Right forelimb (tissue), 1 donor: ENCODE results near the gene UPF1.

ENCODE experiments used
- DNase-seq: peaks from one replicate; pipeline ENCODE4 v3.0.0-alpha.2; 2018

The UPF1 gene

GRCh38 chr19:18878058-18878797, 46.5 kb downstream of the UPF1 start:
- no peak for DNase-seq

- no peak for DNase-seq
These were observed 47.3 kb downstream of the UPF1 start for GRCh38 chr19:18878858-18879578.

- no peak for DNase-seq
These were observed 48.0 kb downstream of the UPF1 start for GRCh38 chr19:18879579-18880373.

- no peak for DNase-seq
These were observed 49.7 kb downstream of the UPF1 start for GRCh38 chr19:18881491-18881890.

GRCh38 chr19:18883526-18884304, 52.0 kb downstream of the UPF1 start:
- no peak for DNase-seq

GRCh38 chr19:18886972-18887371, 55.2 kb downstream of the UPF1 start:
- DNase-seq: no peak

GRCh38 chr19:18889949-18890745, 58.4 kb downstream of the UPF1 start:
- DNase-seq: no peak

GRCh38 chr19:18893587-18894253, 62.0 kb downstream of the UPF1 start:
- no peak for DNase-seq

GRCh38 chr19:18894254-18895037, 62.7 kb downstream of the UPF1 start:
- peak; percentile 89 for DNase-seq

- peak; percentile 70 for DNase-seq
These were observed 63.5 kb downstream of the UPF1 start for GRCh38 chr19:18895038-18895823.

- peak; percentile 65 for DNase-seq
These were observed 64.1 kb downstream of the UPF1 start, which contains the start of gene CERS1 for GRCh38 chr19:18895824-18896341. Gene CERS1 (minus strand): TSS chr19:18896158. CDS start chr19:18896072, 86 bp downstream.

- DNase-seq: no peak
These were observed 64.7 kb downstream of the UPF1 start for GRCh38 chr19:18896421-18896841.

GRCh38 chr19:18897094-18898029, 65.6 kb downstream of the UPF1 start:
- no peak for DNase-seq

- DNase-seq: peak; percentile 61
These were observed 66.4 kb downstream of the UPF1 start for GRCh38 chr19:18898081-18898606.

- DNase-seq: no peak
These were observed 67.0 kb downstream of the UPF1 start for GRCh38 chr19:18898607-18899408.

GRCh38 chr19:18899624-18900560, 68.1 kb downstream of the UPF1 start:
- no peak for DNase-seq
